Neural progenitor cell (in vitro differentiated cells): ENCODE measurements around the gene MRGPRX2.

ENCODE experiments used
- CTCF ChIP-seq: fragments of 200-600 bp; sonication (generic); IDR thresholded peaks from 2 replicates; pipeline ENCODE4 v1.5.1; 2017; ENCODE audit warnings: antibody characterized with exemption, mild to moderate bottlenecking
- EZH2 ChIP-seq: fragments of 200-600 bp; sonication (generic); IDR thresholded peaks from 2 replicates; pipeline ENCODE4 v1.6.1; 2017; ENCODE audit warnings: antibody characterized with exemption, mild to moderate bottlenecking, moderate library complexity

GRCh38 chr11:19073454-19074415, 13.2 kb upstream of the MRGPRX2 start:
- TF ChIP-seq CTCF (no peak), EZH2 (no peak)
